ENCODE measurements around the gene SPOUT1. TPM values are rescaled to one million over a fixed set of nuclear protein-coding genes. Genes with fewer than 3 reads are reported as not detected.

The SPOUT1 gene
- total RNA-seq, 4 donors from 2014 or later = 44.2 to 97.4 (median 79.4) TPM

- Histone ChIP-seq H3K27ac (no peak overlapping the region), H3K36me3 (peaks cover 37% of the 10 kb centered on the region), H3K4me1 (peaks cover 16% of the 10 kb centered on the region), H3K27me3 (no peaks in the 10 kb centered on the region), H3K9me3 (no peaks in the 10 kb centered on the region), H3K4me3 (peak overlapping the region; percentile 79)
- WGBS = 100% methylated on average over 1 of the region's 1 CpG
- TF ChIP-seq CTCF (IDR thresholded peaks at IDR 0.05) = no peak
- no peak for TF ChIP-seq EP300 (IDR thresholded peaks at IDR 0.05)
- no peak for TF ChIP-seq POLR2AphosphoS5 (IDR thresholded peaks at IDR 0.05)
- TF ChIP-seq POLR2A (IDR thresholded peaks at IDR 0.05) = no peak
- no peak for DNase-seq (ENCODE audit: low spot score in 2 of 2)
Measured at GRCh38 chr9:128788445-128788844, 41.1 kb downstream of the SPOUT1 start.

GRCh38 chr9:128787659-128788058, 41.9 kb downstream of the SPOUT1 start:
- 3% methylated on average over 7 of the region's 7 CpGs for WGBS
- DNase-seq (ENCODE audit: low spot score in 2 of 2) = no peak

GRCh38 chr9:128786681-128787601, 42.7 kb downstream of the SPOUT1 start, which contains the start of gene TBC1D13:
Gene TBC1D13, plus strand, starts transcription at chr9:128787253. Its CDS starts 101 bp downstream, at chr9:128787354.
- peak within 1 kb of the TSS; percentile 85 for H3K27ac ChIP-seq
- no peaks in the 10 kb centered on the region for H3K27me3 ChIP-seq
- peaks cover 16% of the 10 kb centered on the region for H3K4me1 ChIP-seq
- DNase-seq (ENCODE audit: low spot score in 2 of 2) = peak; percentile 95 to 96
- WGBS = 24% methylated on average over 15 of the region's 64 CpGs
- TF ChIP-seq CTCF (IDR thresholded peaks at IDR 0.05) (no peak), POLR2A (IDR thresholded peaks at IDR 0.05) (no peak), EP300 (IDR thresholded peaks at IDR 0.05) (no peak), POLR2AphosphoS5 (IDR thresholded peaks at IDR 0.05) (peak in 2 of 3 donors; percentile 28 to 81)
- H3K9me3 ChIP-seq = no peaks in the 10 kb centered on the region
- peak within 1 kb of the TSS; percentile 79 for H3K4me3 ChIP-seq
- peaks cover 22% of the 10 kb centered on the region for H3K36me3 ChIP-seq

More at GRCh38 chr9:128787659-128788058, 41.9 kb downstream of the SPOUT1 start:
- no peaks in the 10 kb centered on the region for H3K9me3 ChIP-seq
- peak overlapping the region; percentile 85 for H3K27ac ChIP-seq
- TF ChIP-seq EP300 (IDR thresholded peaks at IDR 0.05) (no peak), CTCF (IDR thresholded peaks at IDR 0.05) (no peak), POLR2AphosphoS5 (IDR thresholded peaks at IDR 0.05) (no peak), POLR2A (IDR thresholded peaks at IDR 0.05) (no peak)
- peak overlapping the region; percentile 79 for H3K4me3 ChIP-seq
- peaks cover 29% of the 10 kb centered on the region for H3K36me3 ChIP-seq
- H3K27me3 ChIP-seq = no peaks in the 10 kb centered on the region
- peaks cover 16% of the 10 kb centered on the region for H3K4me1 ChIP-seq

GRCh38 chr9:128785427-128785826, 44.2 kb downstream of the SPOUT1 start:
- H3K27me3 ChIP-seq = no peaks in the 10 kb centered on the region
- H3K4me3 ChIP-seq = no peak overlapping the region
- DNase-seq (ENCODE audit: low spot score in 2 of 2) = no peak
- peaks cover 16% of the 10 kb centered on the region for H3K4me1 ChIP-seq
- no peaks in the 10 kb centered on the region for H3K9me3 ChIP-seq
- 94% methylated on average over 6 of the region's 6 CpGs for WGBS
- TF ChIP-seq POLR2A (IDR thresholded peaks at IDR 0.05) = no peak
- no peak for TF ChIP-seq POLR2AphosphoS5 (IDR thresholded peaks at IDR 0.05)
- TF ChIP-seq CTCF (IDR thresholded peaks at IDR 0.05) = no peak
- no peak for TF ChIP-seq EP300 (IDR thresholded peaks at IDR 0.05)
- H3K27ac ChIP-seq = no peak overlapping the region
- H3K36me3 ChIP-seq = peaks cover 6% of the 10 kb centered on the region

GRCh38 chr9:128782669-128783068, 46.9 kb downstream of the SPOUT1 start:
- Histone ChIP-seq H3K36me3 (no peaks in the 10 kb centered on the region), H3K27me3 (no peaks in the 10 kb centered on the region), H3K27ac (no peak overlapping the region), H3K9me3 (no peaks in the 10 kb centered on the region), H3K4me3 (no peak overlapping the region), H3K4me1 (peaks cover 2% of the 10 kb centered on the region)
- no peak for TF ChIP-seq POLR2A (IDR thresholded peaks at IDR 0.05)
- TF ChIP-seq CTCF (IDR thresholded peaks at IDR 0.05) = no peak
- no peak for TF ChIP-seq EP300 (IDR thresholded peaks at IDR 0.05)
- no peak for TF ChIP-seq POLR2AphosphoS5 (IDR thresholded peaks at IDR 0.05)
- WGBS = 100% methylated on average over 1 of the region's 1 CpG
- DNase-seq (ENCODE audit: low spot score in 2 of 2) = no peak
